ENCODE measurements around the gene CASKIN1.
A peak's percentile ranks its signal among the peaks of the same experiment; 100 is the strongest.

The CASKIN1 gene

DNA sequence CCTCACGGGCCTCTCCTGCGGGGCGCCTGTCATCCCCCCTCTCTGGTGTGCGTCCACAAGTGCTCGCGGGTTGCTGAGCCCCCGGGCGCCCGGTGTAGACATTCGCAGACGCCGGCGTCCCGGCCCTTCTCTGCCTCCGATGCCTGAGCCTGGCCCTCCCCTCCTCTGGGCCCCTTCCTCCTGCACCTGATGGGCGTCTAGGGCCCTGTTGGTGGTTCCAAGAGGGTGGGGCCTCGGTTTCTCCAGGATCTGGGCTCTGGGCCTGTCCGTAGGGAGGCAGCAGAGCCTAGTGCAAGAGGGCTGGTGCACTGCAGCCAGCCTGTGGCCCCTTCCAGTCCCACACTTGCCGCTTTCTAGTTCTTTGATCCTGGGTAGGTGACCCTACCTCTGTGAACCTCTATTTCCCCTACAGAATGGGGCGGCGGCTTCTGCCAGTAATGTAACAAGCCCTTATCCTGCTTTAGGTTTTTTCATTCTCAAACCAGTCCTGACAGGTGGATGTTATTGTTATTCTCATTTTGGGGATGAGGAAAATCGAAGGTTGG is 27.6 kb upstream of the CASKIN1 start:
- H3K9me3 Mint-ChIP-seq = no peaks in the 10 kb centered on the region
- peaks cover 24% of the 10 kb centered on the region for H3K4me1 Mint-ChIP-seq
- peaks cover 5% of the 10 kb centered on the region for H3K36me3 Mint-ChIP-seq (ENCODE audit: low read depth)
- H3K27ac Mint-ChIP-seq = no peak overlapping the region
- peaks cover 2% of the 10 kb centered on the region for H3K27me3 Mint-ChIP-seq (ENCODE audit: low read depth, poor library complexity)
- no peak for TF ChIP-seq CTCF (IDR thresholded peaks at IDR 0.05)
- peak overlapping the region; percentile 85 for H3K4me3 Mint-ChIP-seq
- peak; percentile 46 for DNase-seq

DNA sequence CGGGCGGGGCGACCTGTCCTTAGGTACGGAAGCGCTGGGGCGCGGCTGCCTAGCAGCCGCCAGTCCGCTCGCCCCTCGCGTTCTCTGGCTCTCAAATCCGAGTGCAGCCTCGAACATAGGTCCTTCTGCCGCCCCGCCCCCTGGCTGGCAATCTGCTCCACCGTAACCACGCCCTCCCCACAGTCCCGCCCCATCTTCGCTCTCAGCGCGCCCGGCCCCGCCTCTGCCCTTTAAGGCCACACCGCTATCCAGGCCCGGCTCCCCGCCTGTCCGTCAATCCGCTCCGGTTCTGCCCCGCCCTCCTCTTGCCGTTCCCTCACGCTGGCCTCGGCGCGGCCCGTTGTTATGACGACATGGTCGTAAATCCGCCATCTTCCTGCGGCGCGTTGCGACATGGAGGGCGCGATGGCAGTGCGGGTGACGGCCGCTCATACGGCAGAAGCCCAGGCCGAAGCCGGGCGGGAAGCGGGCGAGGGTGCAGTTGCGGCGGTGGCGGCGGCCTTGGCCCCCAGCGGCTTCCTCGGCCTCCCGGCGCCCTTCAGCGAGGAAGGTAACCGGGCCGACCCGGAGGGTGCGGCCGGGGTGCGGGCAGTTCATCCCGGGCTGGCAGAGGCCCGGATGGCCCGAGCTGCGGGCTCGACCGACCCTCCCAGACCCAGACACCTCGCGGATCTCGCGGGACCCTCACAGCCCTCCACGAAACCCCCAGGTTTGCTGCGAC is 27.0 kb upstream of the CASKIN1 start, which contains the start of gene E4F1:
Gene E4F1 (plus strand): TSS at position 371 of the 721 bp plus-strand sequence. CDS start 23 bp downstream, at position 394.
- Mint-ChIP-seq H3K9me3 (no peaks in the 10 kb centered on the region), H3K36me3 (ENCODE audit: low read depth) (peaks cover 5% of the 10 kb centered on the region), H3K27me3 (ENCODE audit: low read depth, poor library complexity) (peaks cover 2% of the 10 kb centered on the region), H3K4me3 (peak within 1 kb of the TSS; percentile 85), H3K27ac (no peak within 1 kb of the TSS), H3K4me1 (peaks cover 24% of the 10 kb centered on the region)
- peak; percentile 100 for DNase-seq
- no peak for TF ChIP-seq CTCF (IDR thresholded peaks at IDR 0.05)

DNA sequence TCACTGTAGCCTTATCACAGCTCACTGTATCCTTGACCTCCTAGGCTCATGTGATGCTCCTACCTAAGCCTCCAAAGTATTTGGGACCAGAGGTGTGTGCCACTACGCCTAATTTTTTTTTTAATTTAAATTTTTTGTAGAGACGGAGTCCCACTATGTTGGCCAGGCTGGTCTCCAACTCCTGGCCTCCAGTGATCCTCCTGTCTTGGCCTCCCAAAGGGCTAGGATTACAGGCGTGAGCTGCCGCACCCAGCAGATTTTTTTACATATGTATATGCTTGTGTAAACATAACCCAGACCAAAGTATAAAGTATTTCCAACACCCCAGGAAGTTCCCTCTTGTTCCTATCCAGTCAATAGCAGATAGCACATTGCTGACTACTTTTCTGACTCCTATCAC is 19.9 kb upstream of the CASKIN1 start:
- Mint-ChIP-seq H3K4me3 (peak overlapping the region; percentile 88), H3K9me3 (no peaks in the 10 kb centered on the region), H3K27me3 (ENCODE audit: low read depth, poor library complexity) (no peaks in the 10 kb centered on the region), H3K4me1 (peaks cover 27% of the 10 kb centered on the region), H3K27ac (no peak overlapping the region), H3K36me3 (ENCODE audit: low read depth) (no peaks in the 10 kb centered on the region)
- DNase-seq = no peak
- TF ChIP-seq CTCF (IDR thresholded peaks at IDR 0.05) = no peak

DNA sequence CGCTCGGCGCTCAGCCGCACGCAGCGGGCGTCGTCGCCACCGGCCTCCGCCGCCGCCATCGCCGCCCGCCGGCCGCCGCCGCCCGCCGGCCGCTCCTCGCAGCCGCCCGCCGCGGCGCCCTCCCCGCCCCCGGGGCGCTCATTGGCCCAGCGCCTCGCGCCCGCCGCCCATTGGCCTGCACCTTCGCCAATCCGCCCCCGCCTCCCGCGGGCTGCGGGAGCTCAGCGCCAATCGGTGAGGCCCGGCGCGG is 18.2 kb upstream of the CASKIN1 start, which contains the start of gene PGP:
Gene PGP (minus strand): TSS at position 122 of the 250 bp plus-strand sequence. CDS start 63 bp downstream, at position 59.
- DNase-seq = no peak
- no peaks in the 10 kb centered on the region for H3K9me3 Mint-ChIP-seq
- H3K4me1 Mint-ChIP-seq = peaks cover 36% of the 10 kb centered on the region
- H3K36me3 Mint-ChIP-seq (ENCODE audit: low read depth) = no peaks in the 10 kb centered on the region
- no peaks in the 10 kb centered on the region for H3K27me3 Mint-ChIP-seq (ENCODE audit: low read depth, poor library complexity)
- H3K27ac Mint-ChIP-seq = peak within 1 kb of the TSS; percentile 99
- no peak for TF ChIP-seq CTCF (IDR thresholded peaks at IDR 0.05)
- peak within 1 kb of the TSS; percentile 88 for H3K4me3 Mint-ChIP-seq

DNA sequence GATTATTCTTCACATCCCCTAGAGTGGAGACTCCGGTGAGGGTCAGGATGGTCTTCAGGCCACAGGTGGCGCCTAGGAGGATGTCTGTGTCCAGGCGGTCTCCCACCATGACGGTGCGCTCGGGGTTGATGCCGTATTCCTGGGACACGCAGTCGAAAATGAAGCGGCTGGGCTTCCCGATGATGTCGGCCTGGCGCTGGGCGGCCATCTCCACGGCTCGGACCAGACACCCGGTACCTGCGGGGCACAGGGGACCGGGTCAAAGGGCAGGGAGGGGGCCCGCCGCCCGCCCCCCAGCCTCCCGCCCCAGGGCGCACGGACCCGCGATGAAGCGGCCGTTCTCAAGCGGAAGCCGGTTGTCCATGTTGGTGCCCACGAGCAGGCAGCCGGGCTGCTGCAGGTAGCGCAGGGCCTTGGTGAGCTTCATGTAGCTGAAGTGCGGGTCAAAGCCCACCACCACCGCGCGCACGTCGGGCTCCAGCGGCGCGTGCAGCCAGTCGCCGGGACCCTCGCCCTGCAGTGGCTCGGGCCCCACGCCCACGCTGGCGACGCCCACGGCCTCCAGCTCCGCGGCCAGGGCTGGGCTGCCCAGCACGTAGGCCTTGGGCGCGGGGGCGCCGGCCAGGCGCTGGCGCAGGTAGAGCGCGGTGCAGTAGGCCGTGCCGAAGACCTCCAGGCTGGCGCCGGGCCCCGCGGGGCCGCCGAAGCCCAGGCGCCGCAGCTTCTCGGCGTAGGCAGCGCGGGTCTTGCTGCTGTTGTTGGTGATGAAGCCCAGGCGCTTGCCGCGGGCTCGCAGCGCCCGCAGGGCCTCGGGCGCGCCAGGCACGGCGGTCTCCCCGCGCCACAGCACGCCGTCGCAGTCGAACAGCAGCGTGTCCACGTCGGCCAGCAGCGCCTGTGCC is 17.7 kb upstream of the CASKIN1 start:
- peak overlapping the region; percentile 90 for H3K27ac Mint-ChIP-seq
- no peaks in the 10 kb centered on the region for H3K27me3 Mint-ChIP-seq (ENCODE audit: low read depth, poor library complexity)
- peak; percentile 33 for DNase-seq
- no peak for TF ChIP-seq CTCF (IDR thresholded peaks at IDR 0.05)
- no peaks in the 10 kb centered on the region for H3K9me3 Mint-ChIP-seq
- peaks cover 36% of the 10 kb centered on the region for H3K4me1 Mint-ChIP-seq
- H3K36me3 Mint-ChIP-seq (ENCODE audit: low read depth) = no peaks in the 10 kb centered on the region
- peak overlapping the region; percentile 82 for H3K4me3 Mint-ChIP-seq
